Right forelimb (tissue), 1 donor: Measurements from ENCODE around the gene HESX1.

Experiments
- DNase-seq: peaks from one replicate; pipeline ENCODE4 v3.0.0-alpha.2; 2018

The HESX1 gene

GRCh38 chr3:57166660-57167059 is 33.1 kb downstream of the HESX1 start:
- DNase-seq: no peak

GRCh38 chr3:57165641-57166040 is 34.1 kb downstream of the HESX1 start:
- no peak for DNase-seq

GRCh38 chr3:57164657-57165573 is 34.9 kb downstream of the HESX1 start, which contains the start of gene IL17RD:
Gene IL17RD, minus strand, starts transcription at chr3:57165353. Its CDS starts 67 bp downstream, at chr3:57165286.
- DNase-seq: peak; percentile 92

- peak; percentile 65 for DNase-seq
Measured at GRCh38 chr3:57164217-57164656, 35.5 kb downstream of the HESX1 start.

- DNase-seq: no peak
Measured at GRCh38 chr3:57163751-57164150, 36.0 kb downstream of the HESX1 start.

- no peak for DNase-seq
Measured at GRCh38 chr3:57161915-57162314, 37.9 kb downstream of the HESX1 start.

- DNase-seq: no peak
Measured at GRCh38 chr3:57160765-57161538, 38.8 kb downstream of the HESX1 start.

GRCh38 chr3:57160076-57160764 is 39.6 kb downstream of the HESX1 start:
- DNase-seq: peak; percentile 77

GRCh38 chr3:57158813-57159738 is 40.7 kb downstream of the HESX1 start:
- DNase-seq: no peak

- DNase-seq: no peak
Measured at GRCh38 chr3:57158325-57158724, 41.5 kb downstream of the HESX1 start.

GRCh38 chr3:57157545-57157944 is 42.2 kb downstream of the HESX1 start:
- DNase-seq: no peak

GRCh38 chr3:57155310-57155643 is 44.5 kb downstream of the HESX1 start:
- DNase-seq: no peak

- no peak for DNase-seq
Measured at GRCh38 chr3:57154470-57155309, 45.1 kb downstream of the HESX1 start.

- no peak for DNase-seq
Measured at GRCh38 chr3:57152151-57153143, 47.3 kb downstream of the HESX1 start.

- no peak for DNase-seq
Measured at GRCh38 chr3:57151749-57152148, 48.0 kb downstream of the HESX1 start.

GRCh38 chr3:57151021-57151449 is 48.7 kb downstream of the HESX1 start:
- DNase-seq: no peak

GRCh38 chr3:57150113-57150581 is 49.6 kb downstream of the HESX1 start:
- peak; percentile 63 for DNase-seq
